Lower leg skin (tissue), 4 donors: ENCODE results near the gene NTSR2. TPM values are rescaled to one million over a fixed set of nuclear protein-coding genes. Genes with fewer than 3 reads are reported as not detected.

Experiments
- DNase-seq, 2 donors: peaks; one replicate each; pipeline ENCODE4 v3.0.0-alpha.2; 2019; ENCODE audit warnings: low spot score in 2 of 2
- H3K4me3 ChIP-seq: fragments of 200-600 bp; sonication (generic); 2 replicates; pipeline ENCODE4 v1.5.1; 2017; ENCODE audit warnings: mild to moderate bottlenecking, low read depth; ENCODE audit not compliant: poor library complexity, severe bottlenecking
- POLR2A ChIP-seq, 2 donors: fragments of 450-650 bp; IDR thresholded peaks; one replicate each; pipeline ENCODE4 v1.6.1; 2016 to 2017; ENCODE audit warnings: antibody characterized with exemption in 2 of 2, mild to moderate bottlenecking in 1 of 2, moderate library complexity in 1 of 2
- WGBS, 2 donors: methylation state at CpG; one replicate each; pipeline ENCODE4 v1.1.5; 2018; 5-methylcytosine and 5-hydroxymethylcytosine counted together
- intact Hi-C: fragments of 100-400 bp; cut with DNase I; formaldehyde crosslinking; loops from one replicate; pipeline ENCODE4 v1.15.0; 2023; ENCODE audit warnings: low total_unique reads
- total RNA-seq, 4 donors: library from RNA; depleted of rRNA; stranded (reverse); fragments of >200 nt; gene quantifications; one replicate each; pipeline ENCODE4 v1.1.0, GENCODE V29; 2016
- TF ChIP-seq, protein P1 (sequence below), 3 donors: fragments of 450-650 bp; IDR thresholded peaks; one replicate each; pipeline ENCODE4 v1.5.1; 2016; ENCODE audit warnings: antibody characterized with exemption in 3 of 3, mild to moderate bottlenecking in 3 of 3, moderate library complexity in 2 of 3

NTSR2 gene
- total RNA-seq, 4 donors from 2014 or later: not detected

GRCh38 chr2:11617527-11617926 is 52.5 kb downstream of the NTSR2 start:
- intact Hi-C loops: no loop called here
- no peak for DNase-seq
- WGBS, 2 donors: 88 to 93% methylated on average over 14 of the region's 14 CpGs
- no peak for TF ChIP-seq POLR2A (IDR thresholded peaks at IDR 0.05)
- TF ChIP-seq, protein P1, sequence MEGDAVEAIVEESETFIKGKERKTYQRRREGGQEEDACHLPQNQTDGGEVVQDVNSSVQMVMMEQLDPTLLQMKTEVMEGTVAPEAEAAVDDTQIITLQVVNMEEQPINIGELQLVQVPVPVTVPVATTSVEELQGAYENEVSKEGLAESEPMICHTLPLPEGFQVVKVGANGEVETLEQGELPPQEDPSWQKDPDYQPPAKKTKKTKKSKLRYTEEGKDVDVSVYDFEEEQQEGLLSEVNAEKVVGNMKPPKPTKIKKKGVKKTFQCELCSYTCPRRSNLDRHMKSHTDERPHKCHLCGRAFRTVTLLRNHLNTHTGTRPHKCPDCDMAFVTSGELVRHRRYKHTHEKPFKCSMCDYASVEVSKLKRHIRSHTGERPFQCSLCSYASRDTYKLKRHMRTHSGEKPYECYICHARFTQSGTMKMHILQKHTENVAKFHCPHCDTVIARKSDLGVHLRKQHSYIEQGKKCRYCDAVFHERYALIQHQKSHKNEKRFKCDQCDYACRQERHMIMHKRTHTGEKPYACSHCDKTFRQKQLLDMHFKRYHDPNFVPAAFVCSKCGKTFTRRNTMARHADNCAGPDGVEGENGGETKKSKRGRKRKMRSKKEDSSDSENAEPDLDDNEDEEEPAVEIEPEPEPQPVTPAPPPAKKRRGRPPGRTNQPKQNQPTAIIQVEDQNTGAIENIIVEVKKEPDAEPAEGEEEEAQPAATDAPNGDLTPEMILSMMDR (IDR thresholded peaks at IDR 0.05): no peak
- no peak overlapping the region for H3K4me3 ChIP-seq

DNA sequence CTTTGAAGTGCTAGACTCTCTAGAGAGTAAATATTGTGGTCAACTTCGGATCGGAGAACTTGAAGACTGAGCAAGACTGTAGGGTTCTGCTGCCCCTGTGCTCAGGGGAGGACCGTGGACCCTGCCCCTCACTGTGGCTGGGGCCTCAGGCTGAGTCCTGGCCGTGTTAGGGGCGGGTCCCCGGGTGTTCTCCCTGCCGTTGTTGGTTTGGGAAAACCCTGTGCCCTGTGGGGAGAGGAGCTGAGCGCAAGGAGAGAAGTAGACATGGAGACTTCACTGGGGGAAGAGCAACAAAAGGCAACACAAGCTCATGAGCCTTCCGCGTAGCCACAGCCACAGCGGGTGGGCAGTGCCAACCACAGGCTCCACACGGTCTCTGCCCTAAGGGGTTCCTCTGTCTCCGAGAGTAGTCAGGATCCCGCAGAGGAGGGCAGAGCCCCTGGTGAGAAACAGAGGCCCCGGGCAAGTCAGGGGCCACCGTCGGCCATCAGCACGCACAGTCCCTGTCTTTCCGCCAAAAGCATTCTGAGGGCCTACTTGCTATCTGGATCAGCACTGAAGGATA is 53.1 kb downstream of the NTSR2 start:
- intact Hi-C loops: no loop called here
- DNase-seq: no peak
- WGBS, 2 donors: 78 to 84% methylated on average over 19 of the region's 19 CpGs
- TF ChIP-seq, protein P1 (IDR thresholded peaks at IDR 0.05): no peak
- no peak for TF ChIP-seq POLR2A (IDR thresholded peaks at IDR 0.05)
- H3K4me3 ChIP-seq: no peak overlapping the region

DNA sequence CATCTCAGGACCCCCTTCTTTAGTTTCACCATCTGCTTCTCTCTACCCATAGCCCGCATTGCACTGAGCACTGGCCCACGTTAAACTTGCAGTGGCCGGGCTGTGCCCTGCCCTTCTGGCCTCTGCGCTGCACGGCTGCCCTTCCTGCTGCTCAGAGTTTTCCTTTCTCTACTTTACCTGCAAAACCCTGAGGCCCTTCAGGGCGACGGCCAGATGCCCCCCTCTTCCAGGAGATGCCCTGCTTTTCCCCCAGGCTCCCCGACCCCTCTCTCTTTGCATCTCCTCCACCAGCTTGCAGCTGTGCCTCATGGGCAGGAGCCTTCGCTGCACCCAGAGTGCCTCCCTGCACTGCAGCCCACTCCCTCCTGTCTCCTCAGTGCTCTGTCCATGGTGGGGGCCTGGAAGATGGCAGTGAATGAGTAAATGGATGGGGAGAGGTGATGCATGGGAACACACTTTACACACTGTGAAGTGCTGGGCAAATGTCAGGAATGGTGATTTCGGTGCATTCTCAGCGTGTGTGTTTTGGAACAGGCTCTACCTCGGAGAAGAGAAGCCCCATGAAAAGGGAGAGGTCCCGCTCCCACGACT is 53.8 kb downstream of the NTSR2 start:
- DNase-seq: no peak
- 81 to 84% methylated on average over 14 of the region's 14 CpGs for WGBS, 2 donors
- no peak for TF ChIP-seq POLR2A (IDR thresholded peaks at IDR 0.05)
- TF ChIP-seq, protein P1 (IDR thresholded peaks at IDR 0.05): no peak
- intact Hi-C loops: no loop called here
- no peak overlapping the region for H3K4me3 ChIP-seq

DNA sequence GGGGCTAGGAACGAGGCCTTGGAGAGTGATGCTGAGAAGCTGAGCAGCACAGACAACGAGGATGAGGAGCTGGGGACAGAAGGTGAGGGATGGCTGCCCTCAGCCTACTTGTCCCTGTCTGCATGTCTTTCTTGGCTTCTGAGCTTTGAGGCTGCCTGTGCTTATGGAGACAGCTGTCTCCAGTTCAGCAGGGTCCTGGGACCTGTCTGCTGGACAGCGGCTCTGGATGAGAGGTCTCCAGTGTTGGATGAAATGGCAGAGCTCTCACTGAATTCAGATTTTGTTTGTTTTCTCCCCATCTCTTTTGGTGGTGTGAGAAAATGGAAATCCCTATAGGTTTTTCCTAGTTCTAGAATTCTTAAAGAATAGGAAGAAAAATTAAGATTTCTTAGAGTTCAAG is 54.8 kb downstream of the NTSR2 start:
- TF ChIP-seq, protein P1 (IDR thresholded peaks at IDR 0.05): no peak
- no peak for TF ChIP-seq POLR2A (IDR thresholded peaks at IDR 0.05)
- H3K4me3 ChIP-seq: no peak overlapping the region
- WGBS, 2 donors: 77 to 87% methylated on average over 3 of the region's 3 CpGs
- no peak for DNase-seq
- intact Hi-C loops: no loop called here

- TF ChIP-seq POLR2A (IDR thresholded peaks at IDR 0.05): no peak
- TF ChIP-seq, protein P1 (IDR thresholded peaks at IDR 0.05): no peak
- DNase-seq: no peak
- 94 to 96% methylated on average over 5 of the region's 5 CpGs for WGBS, 2 donors
- no peak overlapping the region for H3K4me3 ChIP-seq
- intact Hi-C loops: no loop called here
Observed at GRCh38 chr2:11613297-11613696, 56.7 kb downstream of the NTSR2 start.
